GM20000 (cell line): ENCODE results near the gene LATS2.

Experiments
- DNase-seq: peaks from one replicate; pipeline ENCODE4 v3.0.0; 2012; ENCODE audit warnings: low spot score
- CTCF ChIP-seq: IDR thresholded peaks from 2 replicates; pipeline ENCODE4 v1.5.1; 2012; ENCODE audit warnings: mild to moderate bottlenecking, control low read depth; ENCODE audit errors: extremely low read depth, missing control alignments

Gene LATS2

GRCh38 chr13:21061029-21061763 lies at the start of gene LATS2:
LATS2 (minus strand) TSS chr13:21061586; CDS start chr13:21046026, 15,560 bp downstream.
- DNase-seq = peak; percentile 95
- no peak for TF ChIP-seq CTCF

- TF ChIP-seq CTCF = no peak
- DNase-seq = no peak
These were observed 47.8 kb upstream of the LATS2 start for GRCh38 chr13:21109168-21109567.

- DNase-seq = no peak
- TF ChIP-seq CTCF = no peak
These were observed 44.7 kb upstream of the LATS2 start for GRCh38 chr13:21106089-21106488.

- no peak for TF ChIP-seq CTCF
- DNase-seq = no peak
These were observed 43.0 kb upstream of the LATS2 start for GRCh38 chr13:21104199-21105019.

GRCh38 chr13:21101865-21102576 lies 40.6 kb upstream of the LATS2 start:
- TF ChIP-seq CTCF = no peak
- DNase-seq = no peak

GRCh38 chr13:21100994-21101757 lies 39.8 kb upstream of the LATS2 start:
- no peak for DNase-seq
- no peak for TF ChIP-seq CTCF
